NCI-H345 treated with DMSO at 0.1 percent for 48 hours (cell line): Measurements from ENCODE around the gene SLC26A3.

Experiments
- DNase-seq: peaks from one replicate; lab custom pipeline; 2025; ENCODE audit not compliant: unreplicated experiment; lab: John Stamatoyannopoulos, UW

Gene SLC26A3

GRCh38 chr7:107816011-107816566, 13.1 kb upstream of the SLC26A3 start:
- DNase-seq: no peak

- DNase-seq: no peak
Measured at GRCh38 chr7:107815254-107815882, 12.3 kb upstream of the SLC26A3 start.

GRCh38 chr7:107813524-107813923, 10.5 kb upstream of the SLC26A3 start:
- DNase-seq: no peak

GRCh38 chr7:107811934-107812333, 8.9 kb upstream of the SLC26A3 start:
- no peak for DNase-seq

GRCh38 chr7:107810626-107811025, 7.6 kb upstream of the SLC26A3 start:
- DNase-seq: no peak

GRCh38 chr7:107809179-107809578, 6.2 kb upstream of the SLC26A3 start:
- no peak for DNase-seq

- DNase-seq: no peak
Measured at GRCh38 chr7:107799647-107800264, 3.3 kb downstream of the SLC26A3 start.

- no peak for DNase-seq
Measured at GRCh38 chr7:107792364-107792763, 10.7 kb downstream of the SLC26A3 start.

GRCh38 chr7:107789647-107790046, 13.4 kb downstream of the SLC26A3 start:
- DNase-seq: no peak

- no peak for DNase-seq
Measured at GRCh38 chr7:107788662-107789061, 14.4 kb downstream of the SLC26A3 start.

- DNase-seq: no peak
Measured at GRCh38 chr7:107788216-107788615, 14.8 kb downstream of the SLC26A3 start.

- DNase-seq: no peak
Measured at GRCh38 chr7:107785926-107786325, 17.1 kb downstream of the SLC26A3 start.

- DNase-seq: no peak
Measured at GRCh38 chr7:107785170-107785569, 17.9 kb downstream of the SLC26A3 start.

- DNase-seq: no peak
Measured at GRCh38 chr7:107783648-107784047, 19.4 kb downstream of the SLC26A3 start.

- no peak for DNase-seq
Measured at GRCh38 chr7:107782374-107782773, 20.6 kb downstream of the SLC26A3 start.

- DNase-seq: no peak
Measured at GRCh38 chr7:107779647-107780099, 23.4 kb downstream of the SLC26A3 start.

GRCh38 chr7:107778283-107778682, 24.7 kb downstream of the SLC26A3 start:
- DNase-seq: no peak

- no peak for DNase-seq
Measured at GRCh38 chr7:107777702-107778101, 25.3 kb downstream of the SLC26A3 start.

- no peak for DNase-seq
Measured at GRCh38 chr7:107773027-107773426, 30.0 kb downstream of the SLC26A3 start.

GRCh38 chr7:107768263-107768662, 34.8 kb downstream of the SLC26A3 start:
- DNase-seq: no peak

- no peak for DNase-seq
Measured at GRCh38 chr7:107767391-107767790, 35.6 kb downstream of the SLC26A3 start.

GRCh38 chr7:107758667-107759066, 44.4 kb downstream of the SLC26A3 start:
- DNase-seq: no peak

GRCh38 chr7:107754642-107755041, 48.4 kb downstream of the SLC26A3 start:
- DNase-seq: no peak
